GM10266 (cell line): ENCODE measurements around the gene CDK5.
"Not testable (repeated sequence)": the region's sequence is repeated elsewhere in the genome, so short reads cannot be mapped to it uniquely, and the experiment has no call there.

ENCODE experiments used
- DNase-seq: peaks from one replicate; pipeline ENCODE4 v3.0.0; 2012; ENCODE audit errors: extremely low spot score
- TF ChIP-seq, protein P1 (sequence below): IDR thresholded peaks from 2 replicates; pipeline ENCODE4 v1.5.1; 2012; ENCODE audit warnings: mild to moderate bottlenecking, low read depth; ENCODE audit not compliant: control insufficient read depth, insufficient read depth; ENCODE audit errors: missing control alignments

The CDK5 gene

DNA sequence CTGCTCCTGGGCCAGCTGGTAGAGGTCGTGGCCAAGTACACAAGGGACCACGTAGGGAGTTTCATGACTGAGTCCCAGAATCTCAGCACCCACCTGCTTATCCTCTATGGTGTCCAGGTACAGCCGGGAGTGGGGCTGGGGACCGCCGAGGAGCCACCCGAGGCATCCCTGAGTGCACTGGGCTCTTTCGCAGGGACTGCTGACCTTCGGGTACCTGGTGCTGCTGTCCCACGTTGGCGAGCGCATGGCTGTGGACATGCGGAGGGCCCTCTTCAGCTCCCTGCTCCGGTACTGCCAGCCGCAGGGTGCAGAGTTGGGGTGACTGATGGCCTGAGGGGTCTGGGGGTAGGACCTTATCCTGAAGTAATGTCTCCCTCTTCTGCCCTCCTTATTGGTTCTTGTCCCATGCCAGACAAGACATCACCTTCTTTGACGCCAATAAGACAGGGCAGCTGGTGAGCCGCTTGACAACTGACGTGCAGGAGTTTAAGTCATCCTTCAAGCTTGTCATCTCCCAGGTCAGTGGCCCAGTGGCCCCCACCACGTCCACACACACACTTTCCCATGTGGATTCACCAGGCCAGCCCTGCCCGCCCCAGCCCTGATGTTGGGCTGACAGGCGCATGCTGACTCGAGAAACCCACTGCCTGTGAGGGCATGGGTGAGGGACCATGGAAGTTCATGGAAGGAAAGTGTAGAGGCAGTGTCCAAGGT is 23.2 kb downstream of the CDK5 start:
- TF ChIP-seq, protein P1, sequence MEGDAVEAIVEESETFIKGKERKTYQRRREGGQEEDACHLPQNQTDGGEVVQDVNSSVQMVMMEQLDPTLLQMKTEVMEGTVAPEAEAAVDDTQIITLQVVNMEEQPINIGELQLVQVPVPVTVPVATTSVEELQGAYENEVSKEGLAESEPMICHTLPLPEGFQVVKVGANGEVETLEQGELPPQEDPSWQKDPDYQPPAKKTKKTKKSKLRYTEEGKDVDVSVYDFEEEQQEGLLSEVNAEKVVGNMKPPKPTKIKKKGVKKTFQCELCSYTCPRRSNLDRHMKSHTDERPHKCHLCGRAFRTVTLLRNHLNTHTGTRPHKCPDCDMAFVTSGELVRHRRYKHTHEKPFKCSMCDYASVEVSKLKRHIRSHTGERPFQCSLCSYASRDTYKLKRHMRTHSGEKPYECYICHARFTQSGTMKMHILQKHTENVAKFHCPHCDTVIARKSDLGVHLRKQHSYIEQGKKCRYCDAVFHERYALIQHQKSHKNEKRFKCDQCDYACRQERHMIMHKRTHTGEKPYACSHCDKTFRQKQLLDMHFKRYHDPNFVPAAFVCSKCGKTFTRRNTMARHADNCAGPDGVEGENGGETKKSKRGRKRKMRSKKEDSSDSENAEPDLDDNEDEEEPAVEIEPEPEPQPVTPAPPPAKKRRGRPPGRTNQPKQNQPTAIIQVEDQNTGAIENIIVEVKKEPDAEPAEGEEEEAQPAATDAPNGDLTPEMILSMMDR, result no peak
- DNase-seq, result no peak

DNA sequence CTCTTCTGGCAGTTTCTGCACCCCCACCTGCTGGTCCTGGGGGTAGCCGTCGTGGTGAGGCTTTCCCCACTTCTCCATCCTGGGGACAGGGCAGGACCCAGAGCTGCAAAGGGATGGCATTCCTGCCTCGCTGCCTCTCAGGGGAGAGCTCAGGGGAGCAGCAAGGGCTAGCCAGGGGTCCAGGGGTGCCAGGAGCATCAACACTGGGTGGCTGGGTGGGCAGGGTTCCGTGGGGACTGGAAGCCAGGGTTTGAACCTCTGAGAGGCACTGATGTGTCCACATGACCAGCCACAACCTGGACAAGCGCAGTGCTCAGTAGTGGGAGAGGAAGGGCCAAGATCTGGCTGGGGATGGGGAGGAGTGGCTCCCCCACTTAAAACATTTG is 23.8 kb downstream of the CDK5 start:
- DNase-seq, result no peak
- TF ChIP-seq, protein P1, result no peak

DNA sequence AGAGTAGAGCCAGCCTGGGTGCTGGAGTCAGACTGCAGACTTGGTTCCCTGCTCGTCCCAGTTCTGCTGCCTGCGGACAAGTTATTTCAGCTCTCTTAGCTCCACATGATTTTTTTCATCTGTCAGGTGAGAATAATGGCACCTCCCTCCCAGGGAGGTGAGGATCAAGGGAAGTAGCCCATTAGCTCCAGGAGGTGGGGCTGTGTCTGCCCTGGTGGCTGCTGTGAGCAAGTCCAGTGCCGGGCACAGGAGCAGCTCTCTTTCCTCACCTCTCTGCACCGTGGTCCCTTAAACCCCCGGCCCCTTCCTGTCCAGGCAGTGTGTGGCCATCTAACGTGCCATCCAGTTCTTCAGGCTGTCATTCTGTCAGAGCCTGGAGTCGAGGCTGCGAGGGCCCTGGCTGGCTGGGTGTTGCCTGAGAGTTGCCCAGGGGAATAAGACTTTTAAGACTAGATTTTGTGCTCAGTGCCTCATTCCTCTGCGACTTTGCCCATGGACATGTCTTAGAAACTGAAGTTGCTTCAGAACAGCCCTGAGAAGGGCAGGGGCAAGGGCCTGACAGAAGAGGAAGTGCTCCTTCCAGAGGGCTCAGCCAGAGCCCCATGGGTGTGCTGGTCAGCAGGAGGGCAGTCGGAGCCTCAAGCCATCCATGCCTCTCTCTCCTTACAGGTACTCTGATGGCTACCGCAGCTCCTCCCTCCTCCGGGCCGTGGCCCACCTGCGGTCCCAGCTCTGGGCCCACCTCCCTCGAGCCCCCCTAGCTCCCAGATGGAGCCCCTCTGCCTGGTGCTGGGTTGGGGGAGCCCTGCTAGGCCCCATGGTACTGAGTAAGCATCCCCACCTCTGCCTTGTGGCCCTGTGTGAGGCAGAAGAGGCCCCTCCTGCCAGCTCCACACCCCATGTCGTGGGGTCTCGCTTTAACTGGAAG is 24.5 kb downstream of the CDK5 start:
- TF ChIP-seq, protein P1, result no peak
- DNase-seq, result no peak

DNA sequence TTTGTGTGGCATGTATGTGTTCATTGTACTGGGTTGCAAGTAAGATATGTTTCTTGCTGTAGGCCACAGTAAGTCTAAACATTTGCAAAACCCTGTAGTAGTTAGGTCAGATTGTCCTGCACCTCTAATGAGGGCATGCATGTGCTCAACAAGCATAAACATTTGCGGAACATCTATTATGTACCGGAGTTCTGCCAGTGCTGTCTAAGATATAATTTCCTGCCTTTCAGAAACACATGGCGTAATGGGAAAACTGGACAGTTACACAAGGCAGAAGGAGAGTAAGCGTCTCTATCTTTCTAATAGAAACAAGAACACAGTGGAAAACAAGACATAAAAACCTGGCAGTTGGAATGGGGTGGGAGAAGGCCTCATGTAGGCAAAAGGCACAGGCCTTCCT is 26.7 kb downstream of the CDK5 start:
- TF ChIP-seq, protein P1, result no peak

DNA sequence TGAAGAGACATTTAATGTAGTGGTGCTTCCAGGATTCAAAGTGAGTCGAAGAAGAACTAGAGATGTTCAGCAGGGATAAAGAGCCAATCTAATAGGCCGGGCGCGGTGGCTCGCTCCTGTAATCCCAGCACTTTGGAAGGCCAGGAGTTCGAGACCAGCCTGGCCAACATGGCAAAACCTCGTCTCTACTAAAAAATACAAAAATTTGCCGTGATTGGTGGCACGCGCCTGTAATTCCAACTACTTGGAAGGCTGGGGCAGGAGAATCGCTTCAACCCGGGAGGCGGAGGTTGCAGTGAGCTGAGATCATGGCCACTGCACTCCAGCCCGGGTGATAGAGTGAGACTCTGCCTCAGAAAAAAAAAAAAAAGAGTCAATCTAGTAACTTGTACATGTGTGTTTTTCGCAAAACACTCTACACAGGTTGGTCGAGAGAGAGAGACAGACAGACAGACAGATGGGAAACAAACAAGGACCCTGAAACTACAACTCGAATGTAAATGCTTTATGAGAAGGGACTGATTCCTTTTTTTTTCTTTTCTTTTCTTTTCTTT is 28.7 kb downstream of the CDK5 start:
- no peak for DNase-seq
- TF ChIP-seq, protein P1, result no peak

More for the DNA sequence above, 26.7 kb downstream of the CDK5 start:
- DNase-seq, result no peak

DNA sequence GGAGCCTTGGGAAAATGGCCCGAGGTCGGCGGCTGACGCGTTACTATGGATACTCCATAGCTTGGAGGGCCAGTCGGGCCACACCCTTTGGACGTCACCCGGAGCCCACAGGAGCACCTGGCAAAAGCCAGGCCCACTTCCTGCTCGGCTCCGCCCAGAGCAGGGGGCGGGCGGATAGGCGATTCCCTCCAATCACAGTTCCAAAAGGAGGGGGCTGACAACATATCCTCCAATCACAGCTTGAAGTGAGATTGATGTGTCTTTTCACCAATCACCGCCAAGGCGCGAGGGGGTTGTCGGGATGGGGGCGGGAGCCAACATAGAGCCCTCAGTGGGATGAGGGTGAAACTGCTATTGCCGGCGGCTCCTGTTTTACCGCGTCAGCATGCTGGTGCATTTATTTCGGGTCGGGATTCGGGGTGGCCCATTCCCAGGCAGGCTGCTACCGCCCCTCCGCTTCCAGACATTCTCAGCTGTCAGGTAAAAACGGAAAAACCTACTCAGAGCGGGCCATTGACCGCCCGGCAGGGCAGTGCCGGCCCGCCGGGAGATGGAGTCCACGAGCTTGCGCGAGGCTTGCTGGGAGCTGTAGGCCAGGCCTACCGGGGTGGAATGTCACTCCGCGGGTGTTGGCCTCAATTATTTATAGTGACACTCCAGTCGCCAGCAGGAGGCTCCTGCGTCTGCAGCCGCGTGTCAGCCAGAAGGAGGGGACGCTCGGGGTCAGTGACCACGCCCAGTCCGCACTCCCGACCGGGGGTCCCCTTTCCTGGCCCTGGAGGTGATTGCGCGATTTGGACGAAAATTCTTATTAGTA is 29.4 kb downstream of the CDK5 start, which contains the start of gene ABCB8:
Gene ABCB8 (plus strand): TSS at position 320 of the 817 bp plus-strand sequence. CDS start 66 bp downstream, at position 386.
- peak; percentile 99 for DNase-seq
- TF ChIP-seq, protein P1, result peak; percentile 36

DNA sequence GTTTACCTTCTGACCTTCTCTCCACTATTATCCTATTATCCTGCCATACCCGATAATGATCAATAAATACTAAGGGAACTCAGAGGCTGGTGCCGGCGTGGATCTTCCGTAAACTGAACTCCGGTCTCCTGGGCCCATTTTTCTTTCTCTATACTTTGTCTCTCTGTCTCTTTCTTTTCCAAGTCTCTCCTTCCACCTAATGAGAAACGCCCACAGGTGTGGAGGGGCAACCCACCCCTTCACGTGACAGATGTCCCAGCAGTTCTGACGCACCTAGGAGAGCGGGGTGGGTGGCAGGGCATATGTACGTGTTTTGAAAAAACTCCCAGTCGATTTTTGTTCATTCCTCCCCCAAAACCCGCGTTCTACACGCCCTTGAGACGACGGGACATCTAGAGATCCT is 30.0 kb downstream of the CDK5 start:
- not testable (repeated sequence) for DNase-seq

DNA sequence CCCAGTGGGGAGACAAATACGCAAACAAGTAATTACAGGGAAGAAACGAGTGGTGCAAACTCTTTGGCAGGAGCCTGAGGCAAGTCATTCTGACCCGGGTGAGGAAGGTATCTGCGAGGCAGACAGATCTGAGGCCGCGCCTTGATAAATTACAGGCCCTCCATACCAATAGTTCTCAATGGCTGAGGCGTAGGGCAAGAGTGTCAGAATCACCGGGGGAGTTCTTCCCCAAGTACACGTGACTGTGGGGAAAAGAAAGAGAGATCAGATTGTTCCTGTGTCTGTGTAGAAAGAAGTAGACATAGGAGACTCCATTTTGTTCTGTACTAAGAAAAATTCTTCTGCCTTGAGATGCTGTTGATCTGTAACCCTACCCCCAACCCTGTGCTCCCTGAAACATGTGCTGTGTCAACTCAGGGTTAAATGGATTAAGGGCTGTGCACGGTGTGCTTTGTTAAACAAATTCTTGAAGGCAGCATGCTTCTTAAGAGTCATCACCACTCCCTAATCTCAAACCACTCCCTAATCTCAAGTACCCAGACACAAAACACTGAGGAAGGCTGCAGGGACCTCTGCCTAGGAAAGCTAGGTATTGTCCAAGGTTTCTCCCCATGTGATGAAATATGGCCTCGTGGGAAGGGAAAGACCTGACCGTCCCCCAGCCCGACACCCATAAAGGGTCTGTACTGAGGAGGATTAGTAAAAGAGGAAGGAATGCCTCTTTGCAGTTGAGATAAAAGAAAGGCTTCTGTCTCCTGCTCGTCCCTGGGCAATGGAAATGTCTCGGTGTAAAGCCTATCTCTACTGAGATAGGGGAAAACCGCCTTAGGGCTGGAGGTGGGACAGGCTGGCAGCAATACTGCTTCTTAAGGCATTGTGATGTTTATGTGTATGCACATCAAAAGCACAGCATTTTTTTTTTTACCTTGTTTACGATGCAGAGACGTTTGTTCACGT is 30.6 kb downstream of the CDK5 start:
- DNase-seq, result not testable (repeated sequence)
